Measurements from ENCODE around the gene AKT3. TPM values are rescaled to one million over a fixed set of nuclear protein-coding genes. Genes with fewer than 3 reads are reported as not detected.

Gene AKT3
- polyA plus RNA-seq, 5 donors = 15.9 to 39.2 (median 33.1) TPM

- DNase-seq = no peak
Observed at GRCh38 chr1:243558576-243558975, 291.5 kb downstream of the AKT3 start.

- no peak for DNase-seq
Observed at GRCh38 chr1:243557866-243558265, 292.2 kb downstream of the AKT3 start.

- no peak for DNase-seq
Observed at GRCh38 chr1:243554686-243555085, 295.4 kb downstream of the AKT3 start.

GRCh38 chr1:243553090-243553489 is 297.0 kb downstream of the AKT3 start:
- DNase-seq = no peak

- DNase-seq = no peak
Observed at GRCh38 chr1:243550276-243550675, 299.8 kb downstream of the AKT3 start.

- no peak for DNase-seq
Observed at GRCh38 chr1:243549791-243550190, 300.3 kb downstream of the AKT3 start.

GRCh38 chr1:243549108-243549507 is 300.9 kb downstream of the AKT3 start:
- DNase-seq = no peak

GRCh38 chr1:243548516-243548915 is 301.5 kb downstream of the AKT3 start:
- DNase-seq = no peak

GRCh38 chr1:243547891-243548290 is 302.2 kb downstream of the AKT3 start:
- no peak for DNase-seq

GRCh38 chr1:243546457-243546856 is 303.6 kb downstream of the AKT3 start:
- no peak for DNase-seq

- no peak for DNase-seq
Observed at GRCh38 chr1:243543501-243543900, 306.5 kb downstream of the AKT3 start.

- no peak for DNase-seq
Observed at GRCh38 chr1:243542739-243543415, 307.2 kb downstream of the AKT3 start.

GRCh38 chr1:243539636-243540035 is 310.4 kb downstream of the AKT3 start:
- DNase-seq = no peak

- DNase-seq = no peak
Observed at GRCh38 chr1:243535014-243535413, 315.0 kb downstream of the AKT3 start.

GRCh38 chr1:243529512-243529911 is 320.5 kb downstream of the AKT3 start:
- no peak for DNase-seq

GRCh38 chr1:243528459-243529121 is 321.5 kb downstream of the AKT3 start:
- DNase-seq = no peak

GRCh38 chr1:243526180-243526579 is 323.9 kb downstream of the AKT3 start:
- no peak for DNase-seq

- no peak for DNase-seq
Observed at GRCh38 chr1:243525085-243525487, 325.0 kb downstream of the AKT3 start.

- no peak for DNase-seq
Observed at GRCh38 chr1:243523766-243524165, 326.3 kb downstream of the AKT3 start.

- no peak for DNase-seq
Observed at GRCh38 chr1:243520831-243521230, 329.2 kb downstream of the AKT3 start.

- no peak for DNase-seq
Observed at GRCh38 chr1:243514927-243515326, 335.1 kb downstream of the AKT3 start.

GRCh38 chr1:243513726-243514491 is 336.1 kb downstream of the AKT3 start:
- no peak for DNase-seq

- no peak for DNase-seq
Observed at GRCh38 chr1:243510928-243511327, 339.1 kb downstream of the AKT3 start.

Measured in right lung (tissue), 5 donors.